A673 (cell line): Measurements from ENCODE around the gene SPI1.

Source experiments
- CTCF ChIP-seq: fragments of 300-800, 200-600 bp; sonication (generic); conservative IDR thresholded peaks from 2 replicates; pipeline ENCODE4 v1.5.1; 2017; ENCODE audit warnings: low read depth, mild to moderate bottlenecking, antibody characterized with exemption, low read length, moderate library complexity, mixed read lengths
- EZH2 ChIP-seq: fragments of 200-600 bp; sonication (generic); IDR thresholded peaks from 2 replicates; pipeline ENCODE4 v1.6.1; 2017; ENCODE audit warnings: borderline replicate concordance, low read depth, mild to moderate bottlenecking, mixed read lengths, antibody characterized with exemption, low read length; ENCODE audit not compliant: poor library complexity, severe bottlenecking

- no peak for TF ChIP-seq EZH2
- TF ChIP-seq CTCF = no peak
Measured at GRCh38 chr11:47377571-47378009, 757 bp downstream of the SPI1 start.
